GM19193 (cell line): Measurements from ENCODE around the gene PCSK1.

Source experiments
- POLR2A ChIP-seq: IDR thresholded peaks from 4 replicates; pipeline ENCODE4 v1.6.1; 2011; ENCODE audit not compliant: insufficient read depth, insufficient read length; ENCODE audit errors: extremely low read depth

The PCSK1 gene

DNA sequence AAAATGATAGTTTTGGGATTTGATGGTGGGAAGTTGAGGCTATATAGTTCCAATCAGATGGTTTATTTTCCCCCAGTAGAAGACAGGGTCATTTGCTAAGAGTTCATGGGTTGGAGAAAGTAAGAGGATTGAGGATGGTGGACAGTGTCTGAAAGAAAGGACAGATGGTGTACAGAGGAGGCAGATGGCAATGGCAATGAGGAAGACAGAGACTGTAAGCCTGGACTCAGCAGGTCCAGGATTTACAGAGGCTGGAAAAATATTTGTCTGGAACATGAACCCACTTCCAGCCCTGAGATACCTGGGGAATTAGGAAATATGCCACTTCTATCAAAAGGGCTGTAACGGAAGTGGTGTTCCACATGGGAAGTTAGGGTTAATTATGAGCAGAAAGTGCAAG, 84.5 kb downstream of the PCSK1 start:
- no peak for TF ChIP-seq POLR2A

DNA sequence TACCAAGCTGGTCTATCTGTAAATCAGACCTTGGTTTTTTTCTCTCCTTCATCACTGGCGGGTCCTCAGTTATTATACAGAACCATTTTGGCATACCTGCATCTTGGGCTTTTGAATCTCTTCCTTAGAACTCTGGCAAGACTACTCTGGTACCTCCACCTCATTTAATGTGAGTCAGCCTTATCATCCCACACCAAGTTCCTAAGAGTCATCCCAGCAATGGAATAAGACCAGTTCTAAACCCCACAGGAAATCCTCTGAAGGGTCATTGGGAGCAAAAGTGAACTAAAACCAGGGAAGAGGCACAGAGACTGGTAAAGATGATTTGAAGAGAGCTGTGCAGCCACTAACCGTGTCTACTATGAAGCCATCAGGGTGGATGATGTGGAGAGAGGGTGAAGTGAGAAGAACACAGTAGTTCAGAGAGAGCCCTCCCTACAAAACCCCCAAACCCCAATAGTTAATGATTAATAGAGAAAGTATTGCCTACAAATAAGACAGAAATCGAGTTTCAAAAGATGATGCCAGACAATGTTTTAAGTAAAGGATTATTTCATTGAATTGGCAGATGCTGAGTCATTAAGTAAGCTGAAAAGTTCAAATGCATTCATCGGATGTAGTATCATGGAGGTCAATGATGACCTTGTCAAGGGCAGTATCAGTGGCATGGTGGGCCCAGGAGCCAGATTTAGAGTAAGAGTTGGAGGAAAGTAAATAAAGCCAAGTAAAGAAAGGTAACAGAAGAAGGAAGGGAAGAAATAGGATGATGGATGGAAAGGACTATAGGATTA, 85.4 kb downstream of the PCSK1 start:
- no peak for TF ChIP-seq POLR2A

DNA sequence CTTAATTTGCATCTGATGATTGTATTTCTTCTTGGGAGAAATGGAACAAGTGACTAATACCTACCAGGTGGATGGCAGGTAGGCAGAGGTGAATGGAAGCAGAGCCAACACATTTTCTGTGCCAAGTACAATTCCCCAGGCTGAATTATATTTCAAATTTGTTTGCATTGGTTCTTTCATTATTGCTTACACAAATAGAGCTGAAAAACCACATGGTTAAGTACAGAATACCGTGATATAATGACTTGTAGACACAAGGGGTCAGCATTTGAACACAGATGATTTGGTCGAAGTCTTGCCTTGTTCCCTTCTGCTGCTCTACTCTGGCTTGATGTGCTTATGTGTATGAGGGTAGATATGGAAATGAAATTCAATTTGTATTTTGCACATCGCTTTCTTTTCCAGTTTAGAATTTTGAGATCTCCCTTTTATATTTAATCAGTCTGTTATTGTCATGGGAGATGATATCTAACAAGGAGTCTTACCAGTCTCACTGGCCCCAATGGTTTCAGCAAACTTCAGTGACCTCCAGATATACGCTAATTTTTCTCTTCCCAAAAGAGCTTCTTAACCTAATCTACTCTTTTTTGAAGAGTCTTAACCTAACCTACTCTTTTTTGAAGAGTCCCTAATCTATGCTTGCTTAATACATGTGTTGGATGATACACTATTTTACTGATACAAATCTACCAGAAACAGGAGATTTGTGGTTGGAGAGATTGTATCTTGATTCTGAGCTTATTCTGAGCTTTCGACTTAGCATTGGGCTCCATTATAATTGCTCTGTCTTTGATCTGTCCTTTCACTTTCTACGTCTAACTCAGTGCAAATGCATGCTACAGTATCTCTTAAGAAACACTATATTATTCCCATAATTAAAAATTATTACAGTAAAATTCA, 88.1 kb downstream of the PCSK1 start:
- no peak for TF ChIP-seq POLR2A

DNA sequence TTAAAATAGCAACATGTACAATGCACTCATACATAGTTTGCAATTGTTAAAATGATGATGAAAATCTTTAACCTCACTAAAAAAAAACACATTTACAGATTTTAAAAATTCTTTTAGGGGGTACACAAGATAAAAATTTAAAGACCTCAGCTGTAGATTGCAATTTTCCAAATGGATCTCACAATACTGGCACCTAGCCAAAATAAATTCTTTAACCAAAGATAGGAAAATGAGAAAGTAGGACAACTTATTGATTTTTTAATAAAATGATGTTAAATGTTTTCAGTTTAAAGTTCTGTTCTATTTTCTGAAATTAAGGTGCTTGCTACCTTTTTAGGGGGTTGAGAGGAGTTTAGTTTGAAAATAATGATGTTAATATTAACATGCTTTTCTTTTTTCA, 90.0 kb downstream of the PCSK1 start:
- no peak for TF ChIP-seq POLR2A

DNA sequence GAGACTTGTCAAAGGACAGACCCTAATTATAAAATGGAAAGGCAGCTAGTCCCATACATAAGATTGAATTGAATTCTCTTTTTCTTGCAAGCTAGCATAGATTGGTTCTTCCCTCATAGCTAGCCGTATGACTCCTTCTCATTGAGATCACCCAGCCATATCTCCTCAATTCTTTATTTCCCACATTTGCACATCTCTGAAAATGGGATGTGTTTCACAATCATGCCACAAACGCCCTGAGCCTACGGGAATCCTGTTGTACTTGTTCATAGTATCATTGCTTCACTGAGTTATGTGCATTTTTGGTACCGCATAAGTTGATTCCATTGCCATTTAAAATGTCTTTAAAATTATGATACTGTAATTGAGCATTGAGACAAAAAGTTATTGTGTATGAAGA, 90.5 kb downstream of the PCSK1 start:
- no peak for TF ChIP-seq POLR2A
